RCC 7860 (cell line): Measurements from ENCODE around the gene EEF1G.

Experiments used
- DNase-seq: peaks from one replicate; pipeline ENCODE4 v3.0.0-alpha.2; 2015; ENCODE audit warnings: low spot score
- FAIRE-seq: peaks from 2 replicates; lab custom pipeline; 2012; peaks lifted over from hg19 to GRCh38; lab: Jason Lieb, UNC

The EEF1G gene

GRCh38 chr11:62542750-62543567, 30.7 kb downstream of the EEF1G start:
- FAIRE-seq (no peak), DNase-seq (peak; percentile 89)

- FAIRE-seq (no peak), DNase-seq (no peak)
Measured at GRCh38 chr11:62542111-62542745, 31.5 kb downstream of the EEF1G start.

GRCh38 chr11:62540804-62541701, 32.6 kb downstream of the EEF1G start:
- peak; percentile 9 for DNase-seq
- FAIRE-seq = no peak

DNA sequence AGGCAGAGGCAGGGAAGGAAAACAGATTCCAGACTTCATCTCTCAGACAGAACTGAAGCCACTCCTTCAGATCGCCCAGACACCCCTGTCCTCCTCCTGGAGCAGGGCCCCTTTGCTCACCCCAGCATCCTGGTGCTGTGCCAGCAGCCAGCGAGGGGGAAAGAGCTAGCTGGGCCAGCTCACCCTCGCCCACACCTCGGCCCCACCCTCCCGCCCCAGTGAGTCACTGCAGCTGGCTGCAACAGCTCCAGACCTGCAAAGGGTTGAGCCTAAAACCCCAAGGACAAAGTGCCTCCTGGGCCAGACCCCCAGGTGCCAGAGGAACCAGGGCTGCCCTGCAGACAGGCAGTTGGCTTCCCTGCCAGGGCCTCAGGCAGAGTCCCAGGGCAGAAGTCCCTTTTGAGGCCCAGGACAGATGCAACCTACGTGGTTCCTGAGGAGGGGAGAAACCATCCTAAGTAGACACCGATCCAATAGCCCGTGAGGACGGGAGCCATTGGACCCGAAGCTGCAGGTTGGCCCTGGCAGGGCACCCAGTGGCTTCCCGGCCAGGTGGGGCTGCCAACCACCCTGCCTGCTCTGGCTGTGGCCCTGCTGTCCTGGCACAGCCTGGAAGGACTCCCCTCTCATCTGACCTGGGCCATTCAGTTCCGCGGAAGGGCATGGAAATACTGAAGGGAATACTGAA, 34.3 kb downstream of the EEF1G start:
- peak; percentile 74 for DNase-seq
- FAIRE-seq = no peak

GRCh38 chr11:62538470-62539237, 35.0 kb downstream of the EEF1G start:
- DNase-seq = no peak

DNA sequence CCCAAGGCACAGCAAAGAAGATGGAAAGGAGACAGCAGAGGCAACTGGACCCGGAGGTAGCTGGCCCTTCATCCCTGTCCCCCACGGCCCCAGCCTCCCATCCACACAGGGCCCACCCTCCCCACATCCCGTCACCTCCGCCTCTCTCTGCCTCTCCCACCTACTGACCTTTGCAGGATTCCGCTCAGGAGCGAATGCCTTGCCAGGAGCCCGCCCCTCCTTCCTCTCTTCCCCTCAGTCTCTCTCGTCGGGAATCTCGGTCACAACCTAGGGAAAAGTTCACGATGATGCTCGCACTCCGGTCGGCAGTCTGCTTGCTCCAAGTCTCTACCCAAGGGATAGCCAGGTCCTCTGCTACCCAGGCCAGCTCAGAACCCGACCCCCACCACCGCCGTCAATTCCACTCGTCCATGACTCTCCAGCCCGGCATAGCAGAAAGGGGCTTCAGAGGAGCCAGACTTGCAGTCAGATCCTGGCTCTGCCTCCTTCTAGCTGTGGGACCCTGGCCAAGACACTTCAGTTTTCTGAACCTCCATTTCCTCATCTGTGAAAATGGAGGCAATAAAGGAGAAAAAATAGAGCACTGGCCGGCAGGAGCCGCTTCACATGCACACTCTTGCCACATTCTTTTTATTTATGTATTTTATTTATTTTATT, 37.3 kb downstream of the EEF1G start:
- FAIRE-seq = no peak
- DNase-seq = no peak

More at GRCh38 chr11:62538470-62539237, 35.0 kb downstream of the EEF1G start:
- FAIRE-seq = no peak

GRCh38 chr11:62535802-62536201, 37.9 kb downstream of the EEF1G start:
- FAIRE-seq = no peak

DNA sequence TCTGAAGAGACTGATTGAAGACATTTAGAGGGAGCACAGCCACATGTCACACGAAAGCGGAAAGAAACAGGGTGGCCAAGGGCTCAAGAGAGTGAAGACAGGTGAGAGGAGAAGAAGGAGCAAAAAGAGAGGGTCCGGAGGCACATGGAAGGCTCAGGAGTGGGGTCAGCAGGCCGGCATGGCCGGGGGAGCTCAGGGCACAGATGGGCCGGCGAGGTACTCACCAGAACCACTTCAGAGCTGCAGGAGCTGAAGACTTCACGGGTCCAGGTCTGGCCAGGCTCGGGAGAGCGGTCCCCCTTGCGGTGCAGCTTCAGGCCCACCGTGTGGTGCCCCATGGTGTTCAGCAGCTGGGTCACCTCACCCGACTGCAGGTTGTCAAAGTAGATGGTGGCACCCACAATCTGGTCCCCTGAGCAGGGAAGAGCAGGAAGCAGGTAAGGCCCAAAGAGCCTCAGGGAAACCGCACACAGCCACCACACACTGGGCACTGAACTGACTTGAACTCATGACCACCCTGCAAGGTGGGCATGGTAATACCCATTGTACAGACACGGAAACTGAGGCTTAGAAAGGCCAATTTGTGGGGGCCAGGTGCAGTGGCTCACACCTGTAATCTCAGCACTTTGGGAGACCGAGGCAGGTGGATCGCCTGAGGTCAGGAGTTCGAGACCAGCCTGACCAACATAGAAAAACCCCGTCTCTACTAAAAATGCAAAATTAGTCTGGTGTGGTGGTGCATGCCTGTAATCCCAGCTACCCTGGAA, 38.7 kb downstream of the EEF1G start:
- DNase-seq (no peak), FAIRE-seq (no peak)

More at GRCh38 chr11:62535802-62536201, 37.9 kb downstream of the EEF1G start:
- DNase-seq = no peak

DNA sequence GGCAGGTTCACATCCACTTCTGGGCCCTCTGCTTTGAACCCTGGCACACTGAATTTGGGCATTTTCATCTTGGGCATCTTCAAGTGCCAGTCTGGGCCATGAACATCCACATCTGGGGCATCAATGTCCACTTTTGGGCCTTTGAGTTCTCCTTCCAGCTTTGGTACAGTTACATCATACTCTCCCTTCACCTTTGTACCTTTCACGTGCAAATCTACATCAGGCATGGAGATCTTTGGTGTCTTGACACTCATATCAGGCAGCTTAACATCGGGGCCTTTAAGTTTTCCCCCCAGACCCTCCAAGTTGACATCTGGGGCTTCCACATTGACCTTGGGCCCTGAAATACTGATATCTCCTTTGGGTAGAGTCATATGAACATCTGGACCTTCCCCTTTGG, 41.6 kb downstream of the EEF1G start:
- FAIRE-seq = no peak
- no peak for DNase-seq

DNA sequence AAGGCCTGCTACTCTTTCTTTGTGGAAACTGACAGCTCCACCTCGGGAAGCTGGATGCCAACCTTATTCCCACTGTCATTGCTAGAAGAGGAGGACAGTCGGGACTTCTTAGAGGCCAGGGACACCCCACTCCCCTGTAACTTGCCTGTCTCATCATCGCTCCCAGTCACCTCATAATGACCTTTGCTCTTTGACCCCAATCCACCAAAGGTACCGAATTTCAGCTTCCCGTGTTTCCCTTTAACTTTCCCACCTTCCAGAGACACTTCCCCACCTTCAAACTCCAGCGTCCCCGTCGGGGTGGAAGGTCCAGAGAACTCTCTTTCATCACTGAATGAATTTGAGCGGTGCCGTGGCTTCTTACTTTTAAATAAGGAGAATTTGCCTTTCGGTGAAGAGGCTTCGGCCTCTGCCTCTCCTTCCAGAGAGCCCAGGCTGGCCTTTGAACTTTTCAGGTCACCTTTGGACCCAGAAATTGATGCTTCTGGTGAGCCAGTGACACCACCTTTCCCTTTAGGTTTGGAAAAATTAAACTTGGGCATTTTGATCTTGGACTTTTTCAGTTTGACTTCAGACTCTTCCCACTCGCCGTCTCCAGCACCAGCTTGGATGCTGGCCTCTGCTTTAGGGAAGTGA, 56.8 kb downstream of the EEF1G start:
- no peak for FAIRE-seq
- DNase-seq = no peak

- FAIRE-seq (no peak), DNase-seq (no peak)
Measured at GRCh38 chr11:62514151-62514550, 59.5 kb downstream of the EEF1G start.

GRCh38 chr11:62513626-62514025, 60.1 kb downstream of the EEF1G start:
- DNase-seq = no peak
- FAIRE-seq = no peak

GRCh38 chr11:62512961-62513360, 60.7 kb downstream of the EEF1G start:
- DNase-seq (no peak), FAIRE-seq (no peak)
